Neural progenitor cell (in vitro differentiated cells): Measurements from ENCODE around the gene SCRN1. TPM values are rescaled to one million over a fixed set of nuclear protein-coding genes. Genes with fewer than 3 reads are reported as not detected.
"Not testable (repeated sequence)": the region's sequence is repeated elsewhere in the genome, so short reads cannot be mapped to it uniquely, and the experiment has no call there.

Source experiments
- DNase-seq: peaks from one replicate; pipeline ENCODE4 v3.0.0-alpha.2; 2016; ENCODE audit warnings: low spot score
- H2AFZ ChIP-seq: fragments of 200-600 bp; sonication (generic); replicated peaks from 2 replicates; pipeline ENCODE4 v1.6.1; 2016; ENCODE audit warnings: antibody characterized with exemption
- H3F3A ChIP-seq: fragments of 200-600 bp; sonication (generic); 2 replicates; pipeline ENCODE4 v1.6.1; 2016; ENCODE audit warnings: antibody characterized with exemption, low read depth
- H3K27ac ChIP-seq: fragments of 200-600 bp; sonication (generic); 2 replicates; pipeline ENCODE4 v1.5.1; 2016; ENCODE audit warnings: mild to moderate bottlenecking
- H3K27me3 ChIP-seq: fragments of 200-600 bp; sonication (generic); 2 replicates; pipeline ENCODE4 v1.6.1; 2016; ENCODE audit warnings: mild to moderate bottlenecking, moderate library complexity
- H3K36me3 ChIP-seq: fragments of 200-600 bp; sonication (generic); 2 replicates; pipeline ENCODE4 v1.5.1; 2016
- H3K4me1 ChIP-seq: fragments of 200-600 bp; sonication (generic); 2 replicates; pipeline ENCODE4 v1.6.1; 2016; ENCODE audit warnings: mixed run types
- H3K4me2 ChIP-seq: fragments of 200-600 bp; sonication (generic); 2 replicates; pipeline ENCODE4 v1.6.1; 2016
- H3K4me3 ChIP-seq: fragments of 200-600 bp; sonication (generic); 2 replicates; pipeline ENCODE4 v1.5.1; 2016
- H3K79me2 ChIP-seq: fragments of 200-600 bp; sonication (generic); 2 replicates; pipeline ENCODE4 v1.6.1; 2016; ENCODE audit warnings: low read depth
- H3K9ac ChIP-seq: fragments of 200-600 bp; sonication (generic); 2 replicates; pipeline ENCODE4 v1.6.1; 2016
- H3K9me3 ChIP-seq: fragments of 200-600 bp; sonication (generic); 2 replicates; pipeline ENCODE4 v1.5.1; 2016; ENCODE audit warnings: low read depth
- H4K20me1 ChIP-seq: fragments of 200-600 bp; sonication (generic); 2 replicates; pipeline ENCODE4 v1.6.1; 2016; ENCODE audit warnings: low read depth
- H3K27ac Mint-ChIP-seq: 3 replicates; pipeline ENCODE4 v1.8.0; 2021; ENCODE audit warnings: mixed read lengths
- H3K27me3 Mint-ChIP-seq: 2 replicates; pipeline ENCODE4 v1.8.0; 2022; ENCODE audit warnings: low read depth, mild to moderate bottlenecking, inconsistent platforms, moderate library complexity, mixed read lengths; ENCODE audit not compliant: insufficient read depth
- H3K36me3 Mint-ChIP-seq: 3 replicates; pipeline ENCODE4 v1.8.0; 2021; ENCODE audit warnings: mixed read lengths
- H3K4me1 Mint-ChIP-seq: 3 replicates; pipeline ENCODE4 v1.8.0; 2021; ENCODE audit warnings: mixed read lengths
- H3K4me3 Mint-ChIP-seq: 3 replicates; pipeline ENCODE4 v1.8.0; 2021; ENCODE audit warnings: mild to moderate bottlenecking, moderate library complexity, mixed read lengths
- H3K9me3 Mint-ChIP-seq: 3 replicates; pipeline ENCODE4 v1.8.0; 2020; ENCODE audit warnings: mixed read lengths
- CTCF ChIP-seq: fragments of 200-600 bp; sonication (generic); IDR thresholded peaks from 2 replicates; pipeline ENCODE4 v1.5.1; 2017; ENCODE audit warnings: antibody characterized with exemption, mild to moderate bottlenecking
- EZH2 ChIP-seq: fragments of 200-600 bp; sonication (generic); IDR thresholded peaks from 2 replicates; pipeline ENCODE4 v1.6.1; 2017; ENCODE audit warnings: antibody characterized with exemption, mild to moderate bottlenecking, moderate library complexity
- EZH2phosphoT487 ChIP-seq: fragments of 200-600 bp; sonication (generic); IDR thresholded peaks from 2 replicates; pipeline ENCODE4 v1.6.1; 2017; ENCODE audit warnings: antibody characterized with exemption
- total RNA-seq: library from RNA; depleted of rRNA; stranded (reverse); fragments of >200 nt; gene quantifications from 2 replicates; pipeline ENCODE4 v1.2.3, GENCODE V29; 2015; ENCODE audit warnings: low replicate concordance

Gene SCRN1
- total RNA-seq, 1 donor from 2014 or later = 106 TPM

- Mint-ChIP-seq H3K27ac (peak overlapping the region; percentile 58), H3K36me3 (peaks cover 3% of the 10 kb centered on the region), H3K4me1 (no peaks in the 10 kb centered on the region), H3K9me3 (peaks cover 3% of the 10 kb centered on the region), H3K4me3 (no peak overlapping the region), H3K27me3 (peaks cover 5% of the 10 kb centered on the region)
- no peak for TF ChIP-seq EZH2
- no peak for TF ChIP-seq CTCF
- no peak for TF ChIP-seq EZH2phosphoT487
- Histone ChIP-seq H3K27ac (no peak overlapping the region), H4K20me1 (no peaks in the 10 kb centered on the region), H3K27me3 (no peaks in the 10 kb centered on the region), H3K9ac (no peak overlapping the region), H2AFZ (no peak overlapping the region), H3K9me3 (no peaks in the 10 kb centered on the region), H3K4me1 (no peaks in the 10 kb centered on the region), H3K36me3 (peaks cover 4% of the 10 kb centered on the region), H3F3A (no peaks in the 10 kb centered on the region), H3K79me2 (no peaks in the 10 kb centered on the region), H3K4me3 (no peak overlapping the region), H3K4me2 (no peak overlapping the region)
- no peak for DNase-seq
Measured at GRCh38 chr7:29891766-29892165, 97.8 kb downstream of the SCRN1 start.

- not testable (repeated sequence) for H3K4me3 ChIP-seq, H3K27me3 ChIP-seq, H2AFZ ChIP-seq, H3K36me3 Mint-ChIP-seq, H3K9me3 Mint-ChIP-seq, H3K27me3 Mint-ChIP-seq, H3F3A ChIP-seq, DNase-seq, H4K20me1 ChIP-seq, H3K4me1 ChIP-seq, H3K79me2 ChIP-seq, H3K4me2 ChIP-seq, H3K36me3 ChIP-seq, H3K4me1 Mint-ChIP-seq, H3K27ac Mint-ChIP-seq, H3K4me3 Mint-ChIP-seq, H3K9ac ChIP-seq, H3K9me3 ChIP-seq, H3K27ac ChIP-seq
Measured at GRCh38 chr7:29890786-29891185, 98.8 kb downstream of the SCRN1 start.

- H3K4me3 Mint-ChIP-seq = no peak overlapping the region
- H3K36me3 ChIP-seq = no peaks in the 10 kb centered on the region
- H3K9ac ChIP-seq = no peak overlapping the region
- H3K9me3 Mint-ChIP-seq = no peaks in the 10 kb centered on the region
- H3K36me3 Mint-ChIP-seq = no peaks in the 10 kb centered on the region
- no peaks in the 10 kb centered on the region for H3K27me3 ChIP-seq
- no peaks in the 10 kb centered on the region for H3K9me3 ChIP-seq
- DNase-seq = no peak
- no peaks in the 10 kb centered on the region for H3K79me2 ChIP-seq
- H3K4me1 ChIP-seq = no peaks in the 10 kb centered on the region
- no peak overlapping the region for H3K4me2 ChIP-seq
- H4K20me1 ChIP-seq = no peaks in the 10 kb centered on the region
- no peak overlapping the region for H3K27ac ChIP-seq
- no peak overlapping the region for H3K4me3 ChIP-seq
- peaks cover 9% of the 10 kb centered on the region for H3K27me3 Mint-ChIP-seq
- no peaks in the 10 kb centered on the region for H3F3A ChIP-seq
- H2AFZ ChIP-seq = no peak overlapping the region
- TF ChIP-seq EZH2 = no peak
- TF ChIP-seq CTCF = no peak
- no peak for TF ChIP-seq EZH2phosphoT487
- no peak overlapping the region for H3K27ac Mint-ChIP-seq
- no peaks in the 10 kb centered on the region for H3K4me1 Mint-ChIP-seq
Measured at GRCh38 chr7:29890251-29890650, 99.3 kb downstream of the SCRN1 start.

GRCh38 chr7:29889288-29889687 is 100.3 kb downstream of the SCRN1 start:
- no peaks in the 10 kb centered on the region for H4K20me1 ChIP-seq
- DNase-seq = no peak
- H3K9ac ChIP-seq = no peak overlapping the region
- H2AFZ ChIP-seq = no peak overlapping the region
- Mint-ChIP-seq H3K27ac (no peak overlapping the region), H3K27me3 (peaks cover 14% of the 10 kb centered on the region), H3K4me3 (no peak overlapping the region), H3K36me3 (no peaks in the 10 kb centered on the region), H3K9me3 (no peaks in the 10 kb centered on the region), H3K4me1 (peaks cover 4% of the 10 kb centered on the region)
- no peak overlapping the region for H3K4me3 ChIP-seq
- no peaks in the 10 kb centered on the region for H3K27me3 ChIP-seq
- H3K79me2 ChIP-seq = no peaks in the 10 kb centered on the region
- no peak overlapping the region for H3K27ac ChIP-seq
- no peaks in the 10 kb centered on the region for H3K4me1 ChIP-seq
- peaks cover 8% of the 10 kb centered on the region for H3F3A ChIP-seq
- H3K4me2 ChIP-seq = no peak overlapping the region
- TF ChIP-seq EZH2phosphoT487 = no peak
- no peak for TF ChIP-seq CTCF
- no peak for TF ChIP-seq EZH2
- H3K9me3 ChIP-seq = no peaks in the 10 kb centered on the region
- H3K36me3 ChIP-seq = no peaks in the 10 kb centered on the region
